Suprapubic skin (tissue), 4 donors: Measurements from ENCODE around the gene CACYBP.

Experiments
- CTCF ChIP-seq, 2 donors: fragments of 200-600 bp in 1 of 2; fragments of 450-650 bp in 1 of 2; sonication (generic) in 1 of 2; IDR thresholded peaks; one replicate each; pipeline ENCODE4 v1.5.1; 2016 to 2019; ENCODE audit warnings: antibody characterized with exemption in 2 of 2, mild to moderate bottlenecking in 1 of 2, moderate library complexity in 1 of 2
- EP300 ChIP-seq: sonication (generic); formaldehyde crosslinking; IDR thresholded peaks from one replicate; pipeline ENCODE4 v1.6.1; 2017; ENCODE audit warnings: antibody characterized with exemption
- POLR2A ChIP-seq, 2 donors: fragments of 450-650 bp; IDR thresholded peaks; one replicate each; pipeline ENCODE4 v1.6.1; 2017; ENCODE audit warnings: antibody characterized with exemption in 2 of 2, mild to moderate bottlenecking in 2 of 2, moderate library complexity in 2 of 2
- POLR2AphosphoS5 ChIP-seq, 3 donors: sonication (generic); formaldehyde crosslinking; IDR thresholded peaks; one replicate each; pipeline ENCODE4 v1.6.1; 2017; ENCODE audit warnings: antibody characterized with exemption in 3 of 3

DNA sequence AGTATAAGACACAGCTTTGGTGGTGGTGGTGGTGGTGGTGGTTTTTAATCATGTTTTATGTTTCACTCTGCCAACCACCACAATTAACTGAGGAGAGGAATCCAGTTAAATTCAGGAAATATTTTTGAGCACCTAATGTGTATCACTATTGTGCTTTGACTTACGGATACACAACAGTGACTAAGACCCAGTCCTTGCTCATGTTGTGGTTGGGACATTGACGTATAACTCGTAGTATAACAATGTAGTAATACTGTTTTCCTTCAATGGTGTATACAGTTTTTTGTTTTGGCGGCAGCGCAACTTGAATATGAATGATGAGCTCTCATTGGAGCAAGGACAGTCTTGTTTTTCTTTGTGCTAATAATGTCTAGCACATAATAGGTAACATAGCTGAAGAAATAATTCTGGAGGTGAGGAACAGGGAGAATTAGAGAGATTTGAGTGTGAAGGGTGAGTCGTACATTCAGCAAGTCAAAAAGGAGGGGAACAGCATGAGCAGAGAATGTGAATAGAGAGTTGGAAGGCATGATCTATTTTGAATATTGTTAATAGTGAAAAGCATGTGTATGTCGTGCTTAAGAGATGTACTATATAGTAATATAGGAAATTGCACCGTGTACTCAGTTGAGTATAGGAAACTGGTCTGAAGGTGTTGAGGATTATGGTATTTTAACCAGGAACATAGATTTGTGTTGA, 5.5 kb downstream of the CACYBP start:
- TF ChIP-seq POLR2A (IDR thresholded peaks at IDR 0.05) (no peak), CTCF (IDR thresholded peaks at IDR 0.05) (no peak), POLR2AphosphoS5 (IDR thresholded peaks at IDR 0.05) (no peak), EP300 (no peak)
